DOHH2 (cell line): ENCODE results near the gene CD244.

Experiments
- H3F3A ChIP-seq: fragments of 200-600 bp; sonication (generic), shearing (Covaris generic); 2 replicates; pipeline ENCODE4 v1.6.0; 2016; ENCODE audit warnings: antibody characterized with exemption, mild to moderate bottlenecking; ENCODE audit not compliant: control insufficient read depth, insufficient read depth
- H3K27ac ChIP-seq: fragments of 200-600 bp; sonication (generic); 2 replicates; pipeline ENCODE4 v1.5.1; 2014; ENCODE audit warnings: low read depth, mild to moderate bottlenecking, low read length, moderate library complexity
- H3K27me3 ChIP-seq: fragments of 200-600 bp; sonication (generic); 2 replicates; pipeline ENCODE4 v1.6.1; 2014; ENCODE audit warnings: mild to moderate bottlenecking, low read length, mixed read lengths; ENCODE audit not compliant: control insufficient read depth
- H3K36me3 ChIP-seq: fragments of 200-600 bp; sonication (generic); 2 replicates; pipeline ENCODE4 v1.6.1; 2014; ENCODE audit warnings: mild to moderate bottlenecking, low read length, moderate library complexity, mixed read lengths; ENCODE audit not compliant: control insufficient read depth
- H3K4me1 ChIP-seq: fragments of 200-600 bp; sonication (generic); 2 replicates; pipeline ENCODE4 v1.6.1; 2014; ENCODE audit warnings: mild to moderate bottlenecking, low read length, mixed read lengths; ENCODE audit not compliant: control insufficient read depth
- H3K4me2 ChIP-seq: fragments of 200-600 bp; sonication (generic); 2 replicates; pipeline ENCODE4 v1.6.0; 2014; ENCODE audit warnings: mild to moderate bottlenecking, low read length, moderate library complexity
- H3K4me3 ChIP-seq: fragments of 200-600 bp; sonication (generic); 2 replicates; pipeline ENCODE4 v1.5.1; 2014; ENCODE audit warnings: mild to moderate bottlenecking, low read length, mixed read lengths
- H3K79me2 ChIP-seq: fragments of 200-600 bp; sonication (generic); 2 replicates; pipeline ENCODE4 v1.6.1; 2014; ENCODE audit warnings: mild to moderate bottlenecking, low read length, mixed read lengths; ENCODE audit not compliant: control insufficient read depth
- H3K9me2 ChIP-seq: fragments of 200-600 bp; sonication (generic); replicated peaks from 2 replicates; pipeline ENCODE4 v1.6.1; 2014; ENCODE audit warnings: mild to moderate bottlenecking, low read length, mixed read lengths; ENCODE audit not compliant: control insufficient read depth
- H3K9me3 ChIP-seq: fragments of 200-600 bp; sonication (generic); 2 replicates; pipeline ENCODE4 v1.6.1; 2014; ENCODE audit warnings: antibody characterized with exemption, low read length, mixed read lengths; ENCODE audit not compliant: control insufficient read depth, insufficient read depth
- H4K20me1 ChIP-seq: fragments of 200-600 bp; sonication (generic); 2 replicates; pipeline ENCODE4 v1.6.0; 2014; ENCODE audit warnings: low read depth, mild to moderate bottlenecking, antibody characterized with exemption, low read length, moderate library complexity; ENCODE audit not compliant: control insufficient read depth, insufficient read depth
- EZH2phosphoT487 ChIP-seq: fragments of 200-600 bp; sonication (generic); IDR thresholded peaks from 2 replicates; pipeline ENCODE4 v1.6.1; 2017; ENCODE audit warnings: borderline replicate concordance, mild to moderate bottlenecking, antibody characterized with exemption, low read length, moderate library complexity, mixed read lengths
- TF ChIP-seq, protein P1 (sequence below): fragments of 200-600 bp; sonication (generic); IDR thresholded peaks from one replicate; pipeline ENCODE4 v1.5.1; 2014; ENCODE audit warnings: antibody characterized with exemption, mild to moderate bottlenecking, low read depth, low read length; ENCODE audit not compliant: poor library complexity, severe bottlenecking

The CD244 gene

DNA sequence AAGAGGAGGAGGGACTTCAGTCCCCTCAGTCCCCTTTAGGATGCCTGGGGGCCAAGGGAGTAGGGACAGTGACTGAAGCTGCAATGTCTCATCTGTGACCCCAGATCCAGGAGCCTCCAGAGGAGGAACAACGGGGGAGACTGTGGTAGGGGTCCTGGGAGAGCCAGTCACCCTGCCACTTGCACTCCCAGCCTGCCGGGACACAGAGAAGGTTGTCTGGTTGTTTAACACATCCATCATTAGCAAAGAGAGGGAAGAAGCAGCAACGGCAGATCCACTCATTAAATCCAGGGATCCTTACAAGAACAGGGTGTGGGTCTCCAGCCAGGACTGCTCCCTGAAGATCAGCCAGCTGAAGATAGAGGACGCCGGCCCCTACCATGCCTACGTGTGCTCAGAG, 48.4 kb downstream of the CD244 start:
- Histone ChIP-seq H3F3A (no peaks in the 10 kb centered on the region), H3K4me1 (no peaks in the 10 kb centered on the region), H3K9me3 (no peaks in the 10 kb centered on the region), H3K27ac (no peak overlapping the region), H3K4me2 (no peak overlapping the region), H3K36me3 (no peaks in the 10 kb centered on the region), H4K20me1 (no peaks in the 10 kb centered on the region), H3K27me3 (no peaks in the 10 kb centered on the region; the same call in 1 of the 2 replicates), H3K4me3 (no peak overlapping the region), H3K79me2 (no peaks in the 10 kb centered on the region), H3K9me2 (no peaks in the 10 kb centered on the region)
- TF ChIP-seq, protein P1, sequence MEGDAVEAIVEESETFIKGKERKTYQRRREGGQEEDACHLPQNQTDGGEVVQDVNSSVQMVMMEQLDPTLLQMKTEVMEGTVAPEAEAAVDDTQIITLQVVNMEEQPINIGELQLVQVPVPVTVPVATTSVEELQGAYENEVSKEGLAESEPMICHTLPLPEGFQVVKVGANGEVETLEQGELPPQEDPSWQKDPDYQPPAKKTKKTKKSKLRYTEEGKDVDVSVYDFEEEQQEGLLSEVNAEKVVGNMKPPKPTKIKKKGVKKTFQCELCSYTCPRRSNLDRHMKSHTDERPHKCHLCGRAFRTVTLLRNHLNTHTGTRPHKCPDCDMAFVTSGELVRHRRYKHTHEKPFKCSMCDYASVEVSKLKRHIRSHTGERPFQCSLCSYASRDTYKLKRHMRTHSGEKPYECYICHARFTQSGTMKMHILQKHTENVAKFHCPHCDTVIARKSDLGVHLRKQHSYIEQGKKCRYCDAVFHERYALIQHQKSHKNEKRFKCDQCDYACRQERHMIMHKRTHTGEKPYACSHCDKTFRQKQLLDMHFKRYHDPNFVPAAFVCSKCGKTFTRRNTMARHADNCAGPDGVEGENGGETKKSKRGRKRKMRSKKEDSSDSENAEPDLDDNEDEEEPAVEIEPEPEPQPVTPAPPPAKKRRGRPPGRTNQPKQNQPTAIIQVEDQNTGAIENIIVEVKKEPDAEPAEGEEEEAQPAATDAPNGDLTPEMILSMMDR = no peak
- no peak for TF ChIP-seq EZH2phosphoT487

DNA sequence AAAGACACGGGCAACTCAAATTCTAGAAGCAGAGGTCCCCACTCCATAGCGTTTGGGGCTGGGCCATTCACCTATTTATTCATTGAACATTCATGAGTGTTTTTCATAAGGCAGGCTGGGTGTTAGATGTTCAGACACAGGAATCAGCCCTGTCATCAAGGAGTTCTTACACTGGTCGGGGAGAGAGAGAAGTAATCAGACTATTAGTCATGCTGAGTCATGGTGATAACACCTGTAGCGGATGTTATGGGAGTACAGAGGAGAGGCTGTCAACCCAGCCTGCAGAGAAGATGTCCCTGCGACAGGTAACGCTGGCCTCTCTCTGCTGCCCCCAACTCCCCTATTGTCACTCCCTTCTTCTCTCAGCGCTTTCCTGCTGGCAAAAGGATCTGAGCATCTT, 49.5 kb downstream of the CD244 start:
- Histone ChIP-seq H3K4me1 (no peaks in the 10 kb centered on the region), H3K9me2 (no peaks in the 10 kb centered on the region), H3K4me3 (no peak overlapping the region), H3K9me3 (no peaks in the 10 kb centered on the region), H4K20me1 (no peaks in the 10 kb centered on the region), H3K27me3 (no peaks in the 10 kb centered on the region; the same call in 1 of the 2 replicates), H3K36me3 (no peaks in the 10 kb centered on the region), H3K27ac (no peak overlapping the region), H3F3A (no peaks in the 10 kb centered on the region), H3K4me2 (no peak overlapping the region), H3K79me2 (no peaks in the 10 kb centered on the region)
- TF ChIP-seq EZH2phosphoT487 = no peak
- TF ChIP-seq, protein P1 = no peak

DNA sequence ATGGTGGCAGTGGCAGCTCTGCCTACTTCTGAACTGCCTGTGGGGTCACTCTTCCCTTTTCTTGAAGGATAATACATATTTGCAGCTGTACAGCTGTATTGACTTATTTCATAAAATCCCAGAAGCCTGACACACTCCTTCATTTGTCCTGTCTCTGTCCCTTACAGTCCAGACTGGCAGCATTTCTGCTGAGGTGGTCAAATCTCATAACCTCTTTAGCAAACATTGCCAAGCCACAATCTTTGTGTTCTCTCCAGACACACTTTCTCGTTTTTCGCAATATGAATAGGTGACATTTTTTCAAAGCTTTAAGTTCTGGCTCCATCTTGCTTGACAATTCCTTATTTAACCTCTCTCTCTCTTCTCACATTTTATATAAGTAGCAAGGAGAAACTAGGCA, 51.5 kb downstream of the CD244 start:
- no peaks in the 10 kb centered on the region for H3K4me1 ChIP-seq
- H3K4me2 ChIP-seq = no peak overlapping the region
- 0 out of 2 replicates have a peak, but pooled peaks cover 7% of the 10 kb centered on the region for H3K9me3 ChIP-seq
- no peaks in the 10 kb centered on the region for H3K9me2 ChIP-seq
- no peak overlapping the region for H3K4me3 ChIP-seq
- H3F3A ChIP-seq = no peaks in the 10 kb centered on the region
- H4K20me1 ChIP-seq = no peaks in the 10 kb centered on the region
- no peaks in the 10 kb centered on the region; the same call in 1 of the 2 replicates for H3K27me3 ChIP-seq
- TF ChIP-seq EZH2phosphoT487 = no peak
- TF ChIP-seq, protein P1 = no peak
- no peaks in the 10 kb centered on the region for H3K36me3 ChIP-seq
- no peaks in the 10 kb centered on the region for H3K79me2 ChIP-seq
- H3K27ac ChIP-seq = no peak overlapping the region
